Stimulated activated naive CD8-positive, alpha-beta T cell treated with anti-CD3 and anti-CD28 coated beads, Interleukin-15, amount 100 ng/mL, for 72 hours (primary cell): Measurements from ENCODE around the gene MTHFD1L.
"Not testable (repeated sequence)": the region's sequence is repeated elsewhere in the genome, so short reads cannot be mapped to it uniquely, and the experiment has no call there.

ENCODE experiments used
- ATAC-seq: fragments of 150-1000 bp; cut with Tn5 transposase; 2 replicates; pipeline ENCODE4 v1.10.0; 2021; ENCODE audit warnings: mild to moderate bottlenecking, moderate library complexity
- DNase-seq, 2 donors: peaks; one replicate each; pipeline ENCODE4 v3.0.0; 2021 to 2022
- H3K27ac Mint-ChIP-seq, 2 donors: one replicate each; pipeline ENCODE4 v1.8.0; 2022; ENCODE audit warnings: mild to moderate bottlenecking in 2 of 2, mixed read lengths in 2 of 2, moderate library complexity in 2 of 2
- H3K27me3 Mint-ChIP-seq: one replicate; pipeline ENCODE4 v1.8.0; 2022; ENCODE audit warnings: mixed read lengths
- H3K4me1 Mint-ChIP-seq: one replicate; pipeline ENCODE4 v1.8.0; 2022; ENCODE audit warnings: mild to moderate bottlenecking, mixed read lengths
- H3K4me3 Mint-ChIP-seq, 2 donors: one replicate each; pipeline ENCODE4 v1.8.0; 2022; ENCODE audit warnings: mild to moderate bottlenecking in 2 of 2, mixed read lengths in 2 of 2, moderate library complexity in 1 of 2
- H3K9me3 Mint-ChIP-seq, 2 donors: one replicate each; pipeline ENCODE4 v1.8.0; 2022; ENCODE audit warnings: mixed read lengths in 2 of 2

The MTHFD1L gene

GRCh38 chr6:151073701-151074100, 208.2 kb downstream of the MTHFD1L start:
- ATAC-seq (no peak), DNase-seq (no peak)
- H3K4me1 Mint-ChIP-seq, result no peaks in the 10 kb centered on the region
- no peaks in the 10 kb centered on the region for H3K27me3 Mint-ChIP-seq
- H3K4me3 Mint-ChIP-seq, result no peak overlapping the region
- peaks cover 6 to 12% of the 10 kb centered on the region in 2 donors for H3K9me3 Mint-ChIP-seq
- no peak overlapping the region for H3K27ac Mint-ChIP-seq

- DNase-seq (no peak), ATAC-seq (no peak)
- Mint-ChIP-seq H3K27ac (peak overlapping the region in 1 of 2 donors; percentile 79), H3K27me3 (no peaks in the 10 kb centered on the region), H3K9me3 (peaks cover 6 to 12% of the 10 kb centered on the region in 2 donors), H3K4me1 (no peaks in the 10 kb centered on the region), H3K4me3 (no peak overlapping the region)
These were observed 209.5 kb downstream of the MTHFD1L start for GRCh38 chr6:151075005-151075404.

GRCh38 chr6:151075527-151075926, 210.0 kb downstream of the MTHFD1L start:
- ATAC-seq (no peak), DNase-seq (no peak)
- Mint-ChIP-seq H3K9me3 (peaks cover 6 to 12% of the 10 kb centered on the region in 2 donors), H3K4me3 (no peak overlapping the region), H3K27ac (no peak overlapping the region), H3K27me3 (no peaks in the 10 kb centered on the region), H3K4me1 (no peaks in the 10 kb centered on the region)

GRCh38 chr6:151075930-151076555, 210.5 kb downstream of the MTHFD1L start:
- H3K4me1 Mint-ChIP-seq, result no peaks in the 10 kb centered on the region
- ATAC-seq, result no peak
- DNase-seq, result no peak
- H3K4me3 Mint-ChIP-seq, result no peak overlapping the region
- H3K9me3 Mint-ChIP-seq, result peaks cover 3 to 12% of the 10 kb centered on the region in 2 donors
- H3K27ac Mint-ChIP-seq, result no peak overlapping the region
- no peaks in the 10 kb centered on the region for H3K27me3 Mint-ChIP-seq

GRCh38 chr6:151078655-151079054, 213.2 kb downstream of the MTHFD1L start:
- no peak for DNase-seq
- H3K9me3 Mint-ChIP-seq, result no peaks in the 10 kb centered on the region
- no peak overlapping the region for H3K27ac Mint-ChIP-seq
- no peaks in the 10 kb centered on the region for H3K27me3 Mint-ChIP-seq
- no peak for ATAC-seq
- no peaks in the 10 kb centered on the region for H3K4me1 Mint-ChIP-seq
- no peak overlapping the region for H3K4me3 Mint-ChIP-seq

- no peak for ATAC-seq
- H3K27ac Mint-ChIP-seq, result peak overlapping the region in 1 of 2 donors; percentile 8
- H3K4me3 Mint-ChIP-seq, result no peak overlapping the region
- no peaks in the 10 kb centered on the region for H3K4me1 Mint-ChIP-seq
- no peaks in the 10 kb centered on the region for H3K9me3 Mint-ChIP-seq
- H3K27me3 Mint-ChIP-seq, result no peaks in the 10 kb centered on the region
- DNase-seq, result no peak
These were observed 216.2 kb downstream of the MTHFD1L start for GRCh38 chr6:151081656-151082055.

- Mint-ChIP-seq H3K4me3 (no peak overlapping the region), H3K27me3 (no peaks in the 10 kb centered on the region), H3K27ac (no peak overlapping the region), H3K4me1 (no peaks in the 10 kb centered on the region), H3K9me3 (no peaks in the 10 kb centered on the region)
- DNase-seq (no peak), ATAC-seq (no peak)
These were observed 216.6 kb downstream of the MTHFD1L start for GRCh38 chr6:151082079-151082478.

- no peaks in the 10 kb centered on the region for H3K27me3 Mint-ChIP-seq
- ATAC-seq, result no peak
- H3K27ac Mint-ChIP-seq, result no peak overlapping the region
- no peaks in the 10 kb centered on the region for H3K4me1 Mint-ChIP-seq
- DNase-seq, result no peak
- no peak overlapping the region for H3K4me3 Mint-ChIP-seq
- no peaks in the 10 kb centered on the region for H3K9me3 Mint-ChIP-seq
These were observed 218.8 kb downstream of the MTHFD1L start for GRCh38 chr6:151084275-151084674.

- H3K4me3 Mint-ChIP-seq, DNase-seq, H3K27ac Mint-ChIP-seq, H3K4me1 Mint-ChIP-seq, ATAC-seq, H3K9me3 Mint-ChIP-seq, H3K27me3 Mint-ChIP-seq: not testable (repeated sequence)
These were observed 221.6 kb downstream of the MTHFD1L start for GRCh38 chr6:151087055-151087454.

GRCh38 chr6:151087861-151088598, 222.5 kb downstream of the MTHFD1L start:
- H3K9me3 Mint-ChIP-seq, result no peaks in the 10 kb centered on the region
- no peak for ATAC-seq
- no peak overlapping the region for H3K4me3 Mint-ChIP-seq
- DNase-seq, result no peak
- no peak overlapping the region for H3K27ac Mint-ChIP-seq
- H3K4me1 Mint-ChIP-seq, result no peaks in the 10 kb centered on the region
- H3K27me3 Mint-ChIP-seq, result no peaks in the 10 kb centered on the region

- Mint-ChIP-seq H3K27ac (no peak overlapping the region), H3K4me1 (no peaks in the 10 kb centered on the region)
- DNase-seq, result no peak
These were observed 223.1 kb downstream of the MTHFD1L start for GRCh38 chr6:151088599-151088935.

GRCh38 chr6:151088963-151089362, 223.5 kb downstream of the MTHFD1L start:
- no peak for ATAC-seq

More at GRCh38 chr6:151088599-151088935, 223.1 kb downstream of the MTHFD1L start:
- no peak for ATAC-seq
- Mint-ChIP-seq H3K4me3 (no peak overlapping the region), H3K9me3 (no peaks in the 10 kb centered on the region), H3K27me3 (no peaks in the 10 kb centered on the region)

GRCh38 chr6:151089978-151090377, 224.5 kb downstream of the MTHFD1L start:
- Mint-ChIP-seq H3K4me3 (no peak overlapping the region), H3K27me3 (no peaks in the 10 kb centered on the region), H3K9me3 (no peaks in the 10 kb centered on the region), H3K4me1 (no peaks in the 10 kb centered on the region), H3K27ac (no peak overlapping the region)
- DNase-seq (no peak), ATAC-seq (no peak)

More at GRCh38 chr6:151088963-151089362, 223.5 kb downstream of the MTHFD1L start:
- H3K27me3 Mint-ChIP-seq, result no peaks in the 10 kb centered on the region
- H3K9me3 Mint-ChIP-seq, result no peaks in the 10 kb centered on the region
- no peak overlapping the region for H3K27ac Mint-ChIP-seq
- no peak for DNase-seq
- no peaks in the 10 kb centered on the region for H3K4me1 Mint-ChIP-seq
- H3K4me3 Mint-ChIP-seq, result no peak overlapping the region

GRCh38 chr6:151091571-151091970, 226.1 kb downstream of the MTHFD1L start:
- Mint-ChIP-seq H3K4me3 (no peak overlapping the region), H3K9me3 (no peaks in the 10 kb centered on the region), H3K27ac (no peak overlapping the region), H3K27me3 (no peaks in the 10 kb centered on the region), H3K4me1 (no peaks in the 10 kb centered on the region)
- no peak for DNase-seq
- ATAC-seq, result no peak

- H3K4me3 Mint-ChIP-seq, result no peak overlapping the region
- peaks cover 5% of the 10 kb centered on the region for H3K4me1 Mint-ChIP-seq
- peak overlapping the region in 1 of 2 donors; percentile 65 for H3K27ac Mint-ChIP-seq
- no peaks in the 10 kb centered on the region for H3K9me3 Mint-ChIP-seq
- H3K27me3 Mint-ChIP-seq, result no peaks in the 10 kb centered on the region
- ATAC-seq (no peak), DNase-seq (no peak)
These were observed 227.1 kb downstream of the MTHFD1L start for GRCh38 chr6:151092591-151092990.

- peak overlapping the region in 1 of 2 donors; percentile 60 for H3K27ac Mint-ChIP-seq
- no peaks in the 10 kb centered on the region for H3K9me3 Mint-ChIP-seq
- H3K27me3 Mint-ChIP-seq, result no peaks in the 10 kb centered on the region
- no peak overlapping the region for H3K4me3 Mint-ChIP-seq
- ATAC-seq (no peak), DNase-seq (no peak)
- H3K4me1 Mint-ChIP-seq, result peaks cover 8% of the 10 kb centered on the region
These were observed 228.2 kb downstream of the MTHFD1L start for GRCh38 chr6:151093706-151094105.
